Activated naive CD4-positive, alpha-beta T cell treated with anti-CD3 and anti-CD28 coated beads, Interleukin-2, amount 50 U/mL, for 24 hours (primary cell): ENCODE measurements around the gene BCAS3.

Experiments used
- H3K27ac Mint-ChIP-seq: one replicate; pipeline ENCODE4 v1.8.0; 2021; ENCODE audit warnings: mild to moderate bottlenecking, mixed read lengths
- H3K27me3 Mint-ChIP-seq: one replicate; pipeline ENCODE4 v1.8.0; 2021; ENCODE audit warnings: mixed read lengths
- H3K36me3 Mint-ChIP-seq: one replicate; pipeline ENCODE4 v1.8.0; 2021; ENCODE audit warnings: mixed read lengths
- H3K4me1 Mint-ChIP-seq: one replicate; pipeline ENCODE4 v1.8.0; 2021; ENCODE audit warnings: mixed read lengths
- H3K4me3 Mint-ChIP-seq: one replicate; pipeline ENCODE4 v1.8.0; 2021; ENCODE audit warnings: mild to moderate bottlenecking, mixed read lengths
- H3K9me3 Mint-ChIP-seq: one replicate; pipeline ENCODE4 v1.8.0; 2021; ENCODE audit warnings: mixed read lengths

Gene BCAS3

DNA sequence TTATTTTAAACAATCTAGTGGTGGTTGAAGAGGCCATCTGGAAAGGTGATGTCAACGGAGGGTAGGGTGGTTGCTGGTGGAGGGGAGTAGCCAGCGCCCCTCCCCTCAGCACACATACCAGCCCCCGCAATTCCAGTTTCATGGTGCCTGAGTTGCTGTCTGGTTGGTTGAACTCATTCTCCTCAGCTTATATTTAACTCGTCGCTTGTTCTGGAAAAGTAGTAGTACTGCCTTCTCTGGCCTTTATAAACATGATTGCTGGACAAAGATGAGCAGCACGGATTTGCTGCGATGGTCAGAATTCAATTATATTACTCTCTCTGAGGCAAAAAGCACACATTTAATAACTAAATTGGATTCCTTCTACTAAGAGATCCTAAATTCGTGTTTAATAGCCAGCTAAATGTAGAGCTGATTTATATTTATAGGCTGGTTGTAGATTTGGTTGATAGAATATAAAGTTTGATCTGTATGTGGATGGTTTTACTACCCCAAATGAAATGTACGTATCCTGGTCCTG, 484.0 kb downstream of the BCAS3 start:
- Mint-ChIP-seq H3K27me3 (no peaks in the 10 kb centered on the region), H3K4me1 (peaks cover 34% of the 10 kb centered on the region), H3K4me3 (no peak overlapping the region), H3K9me3 (peaks cover 5% of the 10 kb centered on the region), H3K27ac (no peak overlapping the region), H3K36me3 (peaks cover 6% of the 10 kb centered on the region)

DNA sequence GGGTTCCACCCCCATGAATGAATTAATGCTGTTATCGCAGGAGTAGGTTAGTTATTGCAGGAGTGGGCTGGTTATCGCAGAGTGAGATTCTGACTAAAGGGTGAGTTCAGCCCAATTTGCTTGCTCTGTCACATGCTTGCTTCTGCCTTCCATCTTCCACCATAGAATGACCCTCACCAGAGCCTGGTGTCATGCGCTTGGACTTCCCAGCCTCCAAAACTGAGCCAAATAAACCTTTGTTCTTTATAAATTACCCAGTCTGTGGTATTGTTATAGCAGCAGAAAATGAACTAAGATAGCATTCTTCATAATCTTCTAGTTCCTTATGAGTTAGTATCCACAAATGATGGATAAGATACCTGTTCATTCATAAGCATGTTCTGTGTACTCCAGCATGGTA, 486.9 kb downstream of the BCAS3 start:
- Mint-ChIP-seq H3K9me3 (peaks cover 5% of the 10 kb centered on the region), H3K27me3 (no peaks in the 10 kb centered on the region), H3K27ac (no peak overlapping the region), H3K4me1 (peaks cover 23% of the 10 kb centered on the region), H3K36me3 (peaks cover 6% of the 10 kb centered on the region), H3K4me3 (no peak overlapping the region)

GRCh38 chr17:61167075-61167474, 489.4 kb downstream of the BCAS3 start:
- H3K4me1 Mint-ChIP-seq: peaks cover under 1% of the 10 kb centered on the region
- H3K9me3 Mint-ChIP-seq: peaks cover 5% of the 10 kb centered on the region
- H3K27ac Mint-ChIP-seq: no peak overlapping the region
- H3K4me3 Mint-ChIP-seq: no peak overlapping the region
- H3K27me3 Mint-ChIP-seq: no peaks in the 10 kb centered on the region
- H3K36me3 Mint-ChIP-seq: peaks cover 18% of the 10 kb centered on the region

GRCh38 chr17:61168506-61168905, 490.9 kb downstream of the BCAS3 start:
- peaks cover 18% of the 10 kb centered on the region for H3K36me3 Mint-ChIP-seq

DNA sequence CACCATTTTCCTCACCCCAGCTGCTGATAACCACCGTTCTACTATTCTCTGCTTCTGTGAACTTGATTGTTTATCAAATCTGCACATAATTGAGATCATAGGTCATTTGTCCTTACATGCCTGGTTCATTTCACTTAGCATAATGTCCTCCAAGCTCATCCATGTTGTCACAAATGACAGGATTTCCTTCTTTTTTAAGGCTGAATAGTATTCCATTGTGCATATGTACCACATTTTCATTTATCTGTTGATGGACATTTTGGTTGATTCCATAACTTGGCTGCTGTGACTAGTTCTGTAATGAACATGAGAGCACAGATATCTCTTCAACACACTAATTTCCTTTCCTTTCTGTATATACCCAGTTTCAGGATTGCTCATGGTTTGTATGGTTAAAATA, 496.7 kb downstream of the BCAS3 start:
- Mint-ChIP-seq H3K27ac (no peak overlapping the region), H3K36me3 (peaks cover 15% of the 10 kb centered on the region), H3K9me3 (peaks cover 4% of the 10 kb centered on the region), H3K4me3 (no peak overlapping the region), H3K27me3 (no peaks in the 10 kb centered on the region), H3K4me1 (peaks cover 9% of the 10 kb centered on the region)

More at GRCh38 chr17:61168506-61168905, 490.9 kb downstream of the BCAS3 start:
- no peaks in the 10 kb centered on the region for H3K27me3 Mint-ChIP-seq
- H3K9me3 Mint-ChIP-seq: peaks cover 5% of the 10 kb centered on the region
- no peak overlapping the region for H3K4me3 Mint-ChIP-seq
- H3K4me1 Mint-ChIP-seq: no peaks in the 10 kb centered on the region
- no peak overlapping the region for H3K27ac Mint-ChIP-seq

- peaks cover 4% of the 10 kb centered on the region for H3K9me3 Mint-ChIP-seq
- no peak overlapping the region for H3K27ac Mint-ChIP-seq
- H3K4me1 Mint-ChIP-seq: peaks cover 9% of the 10 kb centered on the region
- H3K4me3 Mint-ChIP-seq: no peak overlapping the region
- H3K27me3 Mint-ChIP-seq: no peaks in the 10 kb centered on the region
- peaks cover 13% of the 10 kb centered on the region for H3K36me3 Mint-ChIP-seq
Observed at GRCh38 chr17:61175298-61176142, 497.9 kb downstream of the BCAS3 start.

GRCh38 chr17:61177351-61177750, 499.7 kb downstream of the BCAS3 start:
- Mint-ChIP-seq H3K27ac (no peak overlapping the region), H3K4me1 (peaks cover 9% of the 10 kb centered on the region), H3K9me3 (peaks cover 4% of the 10 kb centered on the region), H3K27me3 (no peaks in the 10 kb centered on the region), H3K36me3 (peaks cover 3% of the 10 kb centered on the region), H3K4me3 (no peak overlapping the region)

GRCh38 chr17:61178284-61178683, 500.6 kb downstream of the BCAS3 start:
- Mint-ChIP-seq H3K27ac (no peak overlapping the region), H3K4me1 (peaks cover 9% of the 10 kb centered on the region), H3K9me3 (peaks cover 4% of the 10 kb centered on the region), H3K27me3 (no peaks in the 10 kb centered on the region), H3K36me3 (peaks cover 3% of the 10 kb centered on the region), H3K4me3 (no peak overlapping the region)

DNA sequence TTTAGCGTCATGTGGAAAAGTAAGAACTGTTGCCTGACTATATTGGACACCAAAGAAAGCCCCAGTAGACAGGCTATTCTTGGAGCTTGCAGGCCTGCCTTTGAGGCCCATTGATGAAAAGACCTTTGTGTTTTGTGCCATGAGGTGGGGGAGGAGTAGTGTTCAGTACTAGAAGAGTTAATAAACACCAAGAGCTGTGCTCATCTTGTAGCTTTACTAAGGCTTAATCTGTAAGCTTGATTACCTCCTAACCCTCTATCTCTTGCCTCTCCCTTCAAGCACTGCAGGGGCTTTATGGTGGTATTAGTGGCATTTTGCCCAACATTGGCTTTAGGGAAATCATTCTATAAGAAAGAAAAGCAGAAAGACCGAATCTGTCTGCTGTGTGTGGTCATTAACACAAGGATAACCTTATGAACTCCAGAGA, 501.7 kb downstream of the BCAS3 start:
- no peak overlapping the region for H3K4me3 Mint-ChIP-seq
- peaks cover 9% of the 10 kb centered on the region for H3K4me1 Mint-ChIP-seq
- H3K36me3 Mint-ChIP-seq: no peaks in the 10 kb centered on the region
- H3K27ac Mint-ChIP-seq: no peak overlapping the region
- H3K9me3 Mint-ChIP-seq: peaks cover under 1% of the 10 kb centered on the region
- no peaks in the 10 kb centered on the region for H3K27me3 Mint-ChIP-seq

DNA sequence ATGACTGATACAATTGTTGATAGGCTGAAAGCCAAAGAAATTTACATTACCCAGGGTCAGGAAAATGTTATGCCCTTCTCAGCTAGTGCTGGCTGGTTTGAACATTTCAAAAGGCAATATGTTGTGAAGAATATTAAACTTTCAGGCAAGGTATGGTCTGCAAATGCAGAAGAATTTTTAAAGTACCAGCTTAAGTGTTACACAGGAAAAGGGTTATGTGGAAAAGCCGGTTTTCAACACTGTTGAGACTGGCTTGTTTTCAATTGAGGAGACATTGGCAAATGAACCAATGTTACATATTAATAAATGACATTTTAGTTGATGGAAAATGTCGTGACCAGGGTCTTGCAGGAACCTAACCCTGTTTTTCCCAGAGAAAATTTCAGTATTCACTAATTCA, 506.1 kb downstream of the BCAS3 start:
- no peaks in the 10 kb centered on the region for H3K36me3 Mint-ChIP-seq
- no peaks in the 10 kb centered on the region for H3K4me1 Mint-ChIP-seq
- no peak overlapping the region for H3K4me3 Mint-ChIP-seq
- H3K9me3 Mint-ChIP-seq: no peaks in the 10 kb centered on the region
- H3K27me3 Mint-ChIP-seq: no peaks in the 10 kb centered on the region
- H3K27ac Mint-ChIP-seq: no peak overlapping the region

GRCh38 chr17:61185385-61185784, 507.7 kb downstream of the BCAS3 start:
- Mint-ChIP-seq H3K4me3 (no peak overlapping the region), H3K27me3 (no peaks in the 10 kb centered on the region), H3K36me3 (no peaks in the 10 kb centered on the region), H3K9me3 (no peaks in the 10 kb centered on the region), H3K4me1 (peaks cover 7% of the 10 kb centered on the region), H3K27ac (no peak overlapping the region)

GRCh38 chr17:61187038-61187437, 509.4 kb downstream of the BCAS3 start:
- Mint-ChIP-seq H3K9me3 (no peaks in the 10 kb centered on the region), H3K36me3 (no peaks in the 10 kb centered on the region), H3K27ac (no peak overlapping the region), H3K27me3 (no peaks in the 10 kb centered on the region), H3K4me3 (no peak overlapping the region), H3K4me1 (peaks cover 7% of the 10 kb centered on the region)

DNA sequence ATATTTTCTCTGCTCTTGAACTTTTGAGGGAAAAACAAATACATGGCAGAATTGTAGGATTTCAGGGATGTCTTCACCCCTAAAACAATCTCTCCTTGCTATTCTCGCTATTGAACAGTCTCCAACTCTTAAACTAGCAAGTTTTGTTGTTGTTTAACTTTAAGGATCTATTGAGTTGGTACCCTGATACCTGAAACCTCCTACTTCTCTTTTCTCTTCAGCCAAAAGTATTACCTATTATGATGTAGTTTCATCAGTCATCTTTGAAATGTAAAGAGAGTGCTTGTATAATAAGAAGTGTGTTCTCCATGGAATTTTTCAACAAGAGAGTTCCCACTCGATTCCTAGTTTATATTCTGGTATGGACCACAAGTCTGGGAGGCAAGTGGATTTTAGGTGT, 510.4 kb downstream of the BCAS3 start:
- H3K36me3 Mint-ChIP-seq: no peaks in the 10 kb centered on the region
- H3K27me3 Mint-ChIP-seq: no peaks in the 10 kb centered on the region
- peaks cover 7% of the 10 kb centered on the region for H3K4me1 Mint-ChIP-seq
- no peak overlapping the region for H3K4me3 Mint-ChIP-seq
- H3K9me3 Mint-ChIP-seq: no peaks in the 10 kb centered on the region
- H3K27ac Mint-ChIP-seq: no peak overlapping the region

DNA sequence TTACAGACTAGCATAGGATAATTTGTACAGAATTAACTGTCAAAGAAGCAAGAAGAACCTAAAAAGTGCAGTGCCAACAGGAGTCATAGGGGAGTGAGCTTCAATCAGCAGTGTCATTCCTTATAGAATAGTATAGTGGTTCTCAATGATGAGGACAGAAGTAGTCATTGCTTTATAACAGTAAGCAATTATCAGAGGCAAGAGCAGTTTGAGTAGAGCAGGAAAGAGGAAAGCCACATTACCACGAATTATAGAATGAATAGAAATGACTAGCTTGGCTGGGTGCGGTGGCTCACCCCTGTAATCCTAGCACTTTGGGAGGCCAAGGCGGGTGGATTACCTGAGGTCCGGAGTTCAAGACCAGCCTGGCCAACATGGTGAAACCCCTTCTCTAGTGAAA, 512.3 kb downstream of the BCAS3 start:
- Mint-ChIP-seq H3K36me3 (no peaks in the 10 kb centered on the region), H3K27me3 (no peaks in the 10 kb centered on the region), H3K4me1 (peaks cover 7% of the 10 kb centered on the region), H3K27ac (no peak overlapping the region), H3K9me3 (no peaks in the 10 kb centered on the region), H3K4me3 (no peak overlapping the region)

DNA sequence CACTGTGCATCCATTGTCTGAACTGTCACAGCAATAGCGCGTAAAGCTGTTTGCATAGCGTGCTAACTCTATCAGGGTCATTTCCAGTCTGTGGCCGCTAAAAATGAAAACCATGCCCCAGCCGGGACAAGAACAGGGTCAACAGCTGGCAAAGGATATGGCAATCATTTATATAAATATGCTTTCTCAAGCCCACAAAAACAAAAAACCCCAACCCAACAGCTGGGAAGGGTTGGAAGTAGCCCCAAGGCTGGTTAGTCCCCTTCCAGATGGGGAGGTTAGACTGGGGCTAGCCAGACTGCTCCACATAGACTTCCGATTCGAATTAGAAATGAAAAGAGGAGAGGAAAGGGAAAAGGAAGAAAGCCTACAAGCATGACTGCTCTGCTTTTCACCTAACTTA, 518.7 kb downstream of the BCAS3 start:
- Mint-ChIP-seq H3K27me3 (no peaks in the 10 kb centered on the region), H3K4me3 (no peak overlapping the region), H3K4me1 (no peaks in the 10 kb centered on the region), H3K36me3 (no peaks in the 10 kb centered on the region), H3K27ac (peak overlapping the region; percentile 35), H3K9me3 (no peaks in the 10 kb centered on the region)

- Mint-ChIP-seq H3K27ac (no peak overlapping the region), H3K27me3 (no peaks in the 10 kb centered on the region), H3K4me1 (no peaks in the 10 kb centered on the region), H3K36me3 (no peaks in the 10 kb centered on the region), H3K4me3 (no peak overlapping the region), H3K9me3 (no peaks in the 10 kb centered on the region)
Observed at GRCh38 chr17:61196799-61197198, 519.1 kb downstream of the BCAS3 start.
